HG03378 (cell line): ENCODE data around the gene COG2.
"Not testable (repeated sequence)": the region's sequence is repeated elsewhere in the genome, so short reads cannot be mapped to it uniquely, and the experiment has no call there.

Experiments
- ATAC-seq: cut with Tn5 transposase; IDR thresholded peaks from one replicate; pipeline ENCODE4 v1.9.1; 2021; ENCODE audit warnings: mild to moderate bottlenecking, moderate library complexity; ENCODE audit not compliant: unreplicated experiment

The COG2 gene

DNA sequence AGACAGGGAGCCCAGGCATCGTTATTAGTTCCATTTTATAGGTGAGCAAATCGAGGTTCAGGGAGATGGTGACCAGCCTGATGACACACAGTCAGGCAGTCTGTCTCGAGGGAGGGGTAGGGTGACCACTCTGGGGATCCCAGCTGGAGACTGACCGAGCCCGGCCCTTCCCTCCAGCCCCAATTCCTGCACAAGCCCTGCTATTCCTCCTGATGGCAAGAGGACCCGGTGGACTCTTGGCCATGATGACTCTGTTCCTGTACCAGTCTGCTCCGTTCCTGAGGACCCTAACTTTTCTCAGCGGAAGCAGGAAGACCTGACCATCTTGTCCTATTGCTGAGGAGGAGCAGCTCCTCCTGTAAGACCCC is 71.2 kb downstream of the COG2 start:
- no peak for ATAC-seq

DNA sequence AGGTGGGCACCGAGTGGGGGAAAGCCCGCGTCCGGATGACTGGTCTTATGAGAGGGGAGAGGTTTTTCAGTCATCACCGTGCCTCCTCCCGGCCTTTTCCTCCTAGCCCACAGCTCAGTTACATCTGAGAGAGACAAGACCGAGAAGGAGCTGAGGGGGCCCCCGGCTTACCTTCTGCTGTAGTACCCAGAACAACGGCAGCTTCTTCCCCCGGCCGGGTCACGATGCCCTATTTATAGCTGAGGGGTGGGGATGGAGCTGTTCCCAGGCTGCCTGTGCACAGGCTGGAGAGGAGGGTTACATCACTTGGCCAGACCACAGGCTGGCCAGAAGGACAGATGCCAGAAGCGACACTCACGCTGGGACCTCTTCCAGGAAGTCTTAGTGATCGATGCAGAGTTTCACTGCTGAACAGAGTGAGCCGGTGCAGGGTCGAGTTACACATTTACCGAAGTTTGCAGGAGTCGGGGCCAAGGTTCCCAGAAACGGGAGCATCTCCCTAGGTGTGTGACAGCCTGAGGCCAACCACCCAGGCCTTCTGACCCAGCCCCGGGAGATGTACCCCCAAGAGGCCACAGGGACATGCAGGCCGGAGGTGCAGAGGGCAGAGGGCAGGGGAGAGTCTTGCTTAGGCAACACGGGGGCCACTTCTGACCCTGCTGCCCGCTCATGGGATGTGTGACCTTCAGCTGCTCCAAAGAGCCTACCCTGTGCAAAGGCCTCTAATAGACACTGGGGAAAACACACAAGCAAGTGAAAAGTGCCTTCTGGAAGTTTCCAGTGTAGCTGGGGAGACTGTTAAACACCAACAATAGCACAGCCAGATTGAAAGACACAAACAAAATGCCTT is 71.9 kb downstream of the COG2 start, which contains the start of gene AGT:
AGT (minus strand) TSS at position 208 of the 850 bp plus-strand sequence. CDS start 3,299 bp downstream, outside the sequence.
- no peak for ATAC-seq

DNA sequence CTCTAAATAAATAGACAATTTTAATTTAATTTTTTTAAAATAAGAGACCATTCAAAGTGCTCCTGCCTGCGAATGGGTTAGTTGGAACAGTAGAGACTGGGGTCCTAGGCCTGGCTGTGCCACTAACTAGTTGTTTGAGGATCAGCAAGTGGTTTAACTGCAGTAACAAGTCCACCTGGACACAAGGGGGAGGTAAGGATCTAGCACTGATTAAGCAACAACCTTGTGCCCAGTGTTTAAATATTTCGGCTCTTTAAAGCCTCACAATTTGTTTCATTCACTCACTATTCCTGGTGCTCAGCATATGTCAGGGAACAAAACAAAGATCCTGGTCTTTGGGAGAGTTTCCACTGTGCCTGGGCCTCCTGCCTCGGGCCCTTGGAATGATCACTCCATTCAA is 73.2 kb downstream of the COG2 start:
- ATAC-seq: no peak

DNA sequence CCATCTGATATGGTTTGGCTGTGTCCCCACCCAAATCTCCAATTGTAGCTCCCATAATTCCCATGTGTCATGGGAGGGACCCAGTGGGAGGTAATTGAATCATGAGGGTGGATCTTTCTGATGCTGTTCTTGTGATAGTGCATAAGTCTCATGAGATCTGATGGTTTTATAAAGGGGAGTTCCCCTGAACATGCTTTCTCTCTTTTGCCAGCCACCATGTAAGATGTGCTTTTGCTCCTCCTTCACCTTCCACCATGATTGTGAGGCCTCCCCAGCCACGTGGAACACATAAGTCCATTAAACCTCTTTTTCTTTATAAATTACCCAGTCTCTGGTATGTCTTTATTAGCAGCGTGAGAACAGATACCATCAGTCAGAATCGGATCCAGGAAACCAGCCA is 74.2 kb downstream of the COG2 start:
- not testable (repeated sequence) for ATAC-seq

DNA sequence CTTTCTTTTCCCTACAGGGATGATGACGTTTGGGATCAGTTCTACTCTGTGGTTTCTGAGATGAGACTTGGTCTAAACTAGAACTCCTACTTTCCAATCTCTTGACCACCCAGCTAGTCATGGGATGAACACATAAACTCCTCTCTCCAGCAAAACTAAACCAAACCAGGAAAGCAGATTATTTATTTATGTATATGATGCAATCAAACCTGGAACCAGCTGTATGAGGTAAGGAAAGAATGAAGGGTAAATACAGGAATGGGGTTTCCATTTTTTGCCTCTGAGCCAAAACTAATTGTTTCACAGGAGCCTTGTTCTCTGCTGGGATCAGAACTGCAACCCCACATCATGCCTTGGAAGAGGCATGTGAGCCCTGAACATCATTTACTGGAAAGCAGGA is 75.0 kb downstream of the COG2 start:
- no peak for ATAC-seq

DNA sequence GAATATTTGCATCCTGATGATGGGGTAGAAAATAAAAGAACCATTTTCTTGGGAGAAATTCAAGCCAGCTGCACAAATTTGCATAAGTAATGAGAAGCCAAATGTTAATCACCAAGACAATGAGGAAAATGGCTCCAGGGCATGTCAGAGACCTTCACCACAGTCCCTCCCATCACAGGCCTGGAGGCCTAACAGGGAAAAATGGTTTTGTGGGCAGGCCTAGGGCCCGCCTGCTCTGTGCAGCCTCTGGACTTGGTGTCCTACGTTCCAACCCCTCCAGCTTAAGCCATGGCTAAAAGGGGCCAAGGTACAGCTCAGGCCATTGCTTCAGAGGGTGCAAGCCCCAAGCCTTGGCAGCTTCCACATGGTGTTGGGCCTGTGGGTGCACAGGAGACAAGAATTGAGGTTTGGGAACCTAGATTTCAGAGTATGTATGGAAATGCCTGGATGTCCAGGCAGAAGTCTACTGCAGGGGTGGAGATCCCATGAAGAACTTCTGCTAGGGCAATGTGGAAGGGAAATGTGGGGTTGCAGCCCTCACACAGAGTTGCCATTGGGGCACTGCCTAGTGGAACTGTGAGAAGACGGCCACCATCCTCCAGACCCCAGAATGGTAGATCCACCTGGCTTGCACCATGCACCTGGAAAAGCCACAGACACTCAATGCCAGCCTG is 79.7 kb downstream of the COG2 start:
- not testable (repeated sequence) for ATAC-seq

DNA sequence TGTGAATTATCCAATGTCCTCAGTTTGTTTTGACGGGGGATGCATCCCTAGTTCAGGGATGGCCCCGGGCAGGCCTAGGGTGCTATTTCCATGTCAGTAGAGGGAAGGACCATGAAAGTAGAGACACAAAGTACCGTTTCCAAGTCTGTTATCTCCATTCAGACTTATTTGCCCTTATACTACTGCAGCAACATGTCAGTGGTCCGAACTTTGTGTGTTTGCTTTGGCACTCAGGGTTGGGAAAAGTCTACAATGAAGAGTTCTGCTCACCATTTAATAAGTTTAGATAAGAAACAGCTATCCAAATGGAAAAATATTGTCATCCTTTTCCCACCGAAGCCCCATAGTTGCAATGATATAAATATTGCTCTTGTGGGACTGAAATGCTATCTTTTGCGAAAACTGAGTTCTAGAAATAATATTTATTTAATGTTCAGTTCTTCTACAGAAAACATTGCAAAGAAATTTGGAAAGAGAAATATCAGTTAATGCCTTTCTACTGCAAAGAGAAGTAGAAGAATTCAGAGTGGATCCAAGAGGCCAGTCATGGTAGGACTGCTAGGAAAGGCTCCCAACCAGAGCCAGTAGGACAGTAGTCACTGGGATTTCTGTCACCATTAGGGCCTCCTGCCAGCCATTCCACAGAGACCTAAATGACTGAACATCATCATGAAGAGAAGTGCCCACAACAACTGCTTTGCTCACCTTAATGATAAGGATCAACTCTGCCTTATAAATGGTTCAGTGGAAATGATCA is 83.2 kb downstream of the COG2 start:
- no peak for ATAC-seq

DNA sequence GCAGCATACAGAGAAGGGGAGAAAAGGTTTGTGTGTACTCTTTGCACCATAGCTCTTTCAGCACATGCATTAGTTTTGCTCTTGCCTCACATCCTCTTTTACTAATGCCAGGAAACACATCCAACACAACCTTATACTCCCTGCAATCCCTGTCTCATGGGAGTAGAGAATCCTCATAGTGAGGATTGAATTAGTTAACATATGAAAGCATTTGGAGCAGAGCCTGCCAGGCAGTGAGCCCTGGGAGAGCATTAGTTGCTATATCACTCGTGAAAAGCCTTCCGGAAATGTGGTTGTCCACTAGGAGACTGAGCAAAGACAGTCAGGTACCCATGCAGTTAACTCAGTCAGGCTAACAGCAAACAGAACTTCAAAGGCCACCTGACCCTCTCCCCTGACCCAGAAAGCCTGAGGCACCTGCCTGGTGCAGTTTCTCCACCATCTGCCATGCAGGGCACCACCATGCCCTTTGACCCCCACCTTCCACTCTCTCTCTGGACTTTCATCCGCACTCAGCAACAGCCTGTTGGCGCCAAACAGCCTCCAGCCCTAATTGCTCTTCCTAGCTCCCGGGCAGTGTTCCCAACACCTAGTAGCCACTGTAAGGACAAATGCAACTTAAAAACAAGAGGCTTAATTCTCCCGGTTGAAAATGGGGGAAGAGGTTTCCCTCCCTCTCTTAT is 86.6 kb downstream of the COG2 start:
- ATAC-seq: no peak

DNA sequence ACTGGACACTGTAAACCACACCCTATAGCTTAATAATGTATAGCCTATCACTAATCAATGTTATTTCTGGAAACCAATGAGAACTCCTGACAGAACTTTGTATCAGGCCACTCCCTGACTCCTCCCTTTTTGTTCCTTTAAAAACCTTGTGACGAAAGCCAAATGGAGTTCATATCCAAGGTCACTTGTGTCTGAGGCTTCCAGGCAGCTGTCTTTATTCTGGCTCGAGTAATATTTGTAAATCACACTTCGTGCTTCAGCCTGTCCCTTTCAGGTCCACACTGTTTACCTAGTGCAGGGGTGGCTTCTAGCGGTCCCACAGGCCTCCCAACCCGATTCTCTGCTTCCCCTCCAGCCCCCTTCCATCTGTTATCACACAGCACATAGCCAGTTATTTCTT is 88.7 kb downstream of the COG2 start:
- ATAC-seq: no peak

DNA sequence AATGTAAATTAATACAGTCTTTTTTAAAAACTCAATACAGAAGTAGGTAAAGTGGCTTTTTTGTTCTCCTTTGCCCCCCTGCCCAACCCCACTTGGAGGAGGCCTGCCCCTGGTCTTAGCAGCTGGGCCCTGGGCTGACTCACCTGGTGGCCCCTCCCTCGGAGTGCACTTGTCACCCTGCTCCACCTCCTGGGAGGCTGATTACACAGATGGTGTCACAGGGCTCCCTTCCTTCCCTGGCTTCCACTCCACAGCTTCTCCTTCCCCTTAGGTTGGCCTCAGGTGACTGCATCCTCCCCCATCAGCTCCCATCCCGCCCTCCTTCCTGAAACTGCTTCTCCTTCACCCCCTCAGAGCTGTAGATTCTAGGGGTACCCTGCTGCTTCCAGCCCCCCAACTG is 93.2 kb downstream of the COG2 start:
- no peak for ATAC-seq

DNA sequence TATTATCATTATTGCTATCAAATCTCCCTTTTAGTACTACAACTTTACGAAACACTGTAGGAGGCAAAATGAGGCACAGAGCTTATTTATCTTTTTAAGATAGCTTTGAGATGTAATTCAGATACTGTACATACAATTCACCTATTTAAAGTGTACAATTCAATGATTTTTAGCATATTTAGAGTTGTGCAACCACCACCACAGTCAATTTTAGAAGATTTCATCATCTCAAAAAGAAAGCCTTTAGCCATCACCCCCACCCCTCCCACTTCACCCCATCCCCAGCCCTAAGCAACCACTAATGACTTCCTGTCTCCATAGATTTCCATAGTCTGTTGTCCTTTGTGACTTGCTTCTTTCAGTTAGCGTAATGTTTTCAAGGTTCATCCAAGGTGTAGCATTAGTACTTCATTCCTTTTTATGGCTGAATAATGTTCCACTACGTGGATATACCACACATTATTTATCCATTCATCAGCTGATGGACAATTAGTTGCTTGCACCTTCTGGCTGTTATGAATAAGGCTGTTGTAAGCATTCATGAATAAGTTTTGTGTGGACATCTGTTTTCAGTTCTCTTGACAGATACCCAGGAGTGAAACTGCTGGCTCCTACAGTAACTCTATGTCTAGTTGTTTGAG is 95.5 kb downstream of the COG2 start:
- no peak for ATAC-seq

DNA sequence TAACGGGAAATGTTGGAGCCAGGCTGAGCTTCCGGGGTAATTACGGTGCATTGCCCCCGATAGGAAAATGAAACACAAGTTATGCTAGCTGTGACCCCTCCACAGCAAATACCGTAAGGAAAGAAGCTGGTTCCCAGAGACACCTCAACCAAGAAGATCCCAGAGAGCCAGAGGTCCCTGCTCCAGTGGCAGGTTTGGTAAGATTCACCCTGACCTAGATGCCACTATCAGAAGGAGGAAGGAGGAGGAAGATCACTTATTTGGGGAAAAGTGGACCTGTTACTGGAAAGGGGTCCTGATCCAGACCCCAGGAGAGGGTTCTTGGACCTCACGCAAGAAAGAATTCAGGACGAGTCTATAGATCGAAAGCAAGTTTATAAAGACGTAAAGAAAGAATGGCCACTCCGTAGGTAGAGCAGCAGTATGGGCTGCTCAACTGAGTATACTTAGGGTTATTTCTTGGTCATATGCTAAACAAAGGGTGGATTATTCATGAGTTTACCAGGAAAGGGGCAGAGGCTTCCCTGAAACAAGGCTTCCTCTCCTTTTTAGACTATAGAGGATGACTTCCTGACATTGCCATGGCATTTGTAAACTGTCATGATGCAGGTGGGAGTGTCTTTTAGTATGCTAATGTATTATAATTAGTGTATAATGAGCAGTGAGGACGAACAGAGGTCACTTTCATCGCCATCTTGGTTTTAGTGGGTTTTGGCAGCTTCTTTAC is 97.4 kb downstream of the COG2 start:
- ATAC-seq: no peak
